ENCODE measurements around the gene FBXO9.

FBXO9 gene

GRCh38 chr6:53136000-53136609 is 70.9 kb downstream of the FBXO9 start:
- DNase-seq (ENCODE audit: low read depth), result no peak

GRCh38 chr6:53139841-53140413 is 74.7 kb downstream of the FBXO9 start:
- no peak for DNase-seq (ENCODE audit: low read depth)

GRCh38 chr6:53142810-53143209 is 77.6 kb downstream of the FBXO9 start:
- no peak for DNase-seq (ENCODE audit: low read depth)

GRCh38 chr6:53143710-53144109 is 78.5 kb downstream of the FBXO9 start:
- no peak for DNase-seq (ENCODE audit: low read depth)

GRCh38 chr6:53144802-53145201 is 79.6 kb downstream of the FBXO9 start:
- DNase-seq (ENCODE audit: low read depth), result no peak

GRCh38 chr6:53148684-53149083 is 83.5 kb downstream of the FBXO9 start, which contains the start of gene GCM1:
GCM1 (minus strand) TSS chr6:53148841; CDS start chr6:53145632, 3,209 bp downstream.
- no peak for DNase-seq (ENCODE audit: low read depth)

All from CMK (cell line).